GM13976 (cell line): ENCODE data around the gene CREBZF.
"Not testable (repeated sequence)": the region's sequence is repeated elsewhere in the genome, so short reads cannot be mapped to it uniquely, and the experiment has no call there.

Experiments
- DNase-seq: peaks from one replicate; pipeline ENCODE4 v3.0.0; 2012; ENCODE audit warnings: low spot score
- in situ Hi-C: fragments of 300-500 bp; cut with MboI; formaldehyde crosslinking; loops from one replicate; pipeline ENCODE4 v1.12.0; 2022; ENCODE audit warnings: low sequenced_read_pairs, mixed read lengths, inconsistent platforms; ENCODE audit not compliant: unreplicated experiment
- TF ChIP-seq, protein P1 (sequence below): IDR thresholded peaks from 2 replicates; pipeline ENCODE4 v1.5.1; 2012; ENCODE audit warnings: borderline replicate concordance, mild to moderate bottlenecking; ENCODE audit not compliant: insufficient read depth; ENCODE audit errors: extremely low read depth, missing control alignments, control extremely low read depth

The CREBZF gene

DNA sequence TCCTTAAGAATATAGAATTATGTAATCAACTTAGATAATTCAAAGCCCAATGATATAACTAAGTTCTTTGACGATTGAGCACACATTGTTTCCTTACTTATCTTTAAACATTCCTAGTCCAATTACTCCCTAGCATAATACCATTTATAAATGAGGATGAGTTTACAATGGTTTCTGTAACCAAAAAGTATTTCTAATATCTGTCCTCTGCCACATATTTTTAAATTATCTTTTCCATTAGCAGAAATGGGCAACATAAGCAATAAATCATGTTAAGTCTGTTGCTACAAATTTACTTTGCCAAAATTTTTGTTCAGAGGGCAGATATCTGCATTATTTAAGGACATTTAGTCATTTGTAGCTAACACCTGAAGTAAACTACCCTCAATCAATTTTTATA, 6.7 kb downstream of the CREBZF start:
- DNase-seq: no peak
- in situ Hi-C loops: no loop called here
- TF ChIP-seq, protein P1, sequence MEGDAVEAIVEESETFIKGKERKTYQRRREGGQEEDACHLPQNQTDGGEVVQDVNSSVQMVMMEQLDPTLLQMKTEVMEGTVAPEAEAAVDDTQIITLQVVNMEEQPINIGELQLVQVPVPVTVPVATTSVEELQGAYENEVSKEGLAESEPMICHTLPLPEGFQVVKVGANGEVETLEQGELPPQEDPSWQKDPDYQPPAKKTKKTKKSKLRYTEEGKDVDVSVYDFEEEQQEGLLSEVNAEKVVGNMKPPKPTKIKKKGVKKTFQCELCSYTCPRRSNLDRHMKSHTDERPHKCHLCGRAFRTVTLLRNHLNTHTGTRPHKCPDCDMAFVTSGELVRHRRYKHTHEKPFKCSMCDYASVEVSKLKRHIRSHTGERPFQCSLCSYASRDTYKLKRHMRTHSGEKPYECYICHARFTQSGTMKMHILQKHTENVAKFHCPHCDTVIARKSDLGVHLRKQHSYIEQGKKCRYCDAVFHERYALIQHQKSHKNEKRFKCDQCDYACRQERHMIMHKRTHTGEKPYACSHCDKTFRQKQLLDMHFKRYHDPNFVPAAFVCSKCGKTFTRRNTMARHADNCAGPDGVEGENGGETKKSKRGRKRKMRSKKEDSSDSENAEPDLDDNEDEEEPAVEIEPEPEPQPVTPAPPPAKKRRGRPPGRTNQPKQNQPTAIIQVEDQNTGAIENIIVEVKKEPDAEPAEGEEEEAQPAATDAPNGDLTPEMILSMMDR: no peak

GRCh38 chr11:85656777-85657176, 8.2 kb downstream of the CREBZF start:
- no peak for DNase-seq
- TF ChIP-seq, protein P1: no peak
- in situ Hi-C loops: no loop called here

GRCh38 chr11:85654343-85654742, 10.6 kb downstream of the CREBZF start:
- DNase-seq, in situ Hi-C loops: not testable (repeated sequence)

GRCh38 chr11:85652786-85653447, 12.0 kb downstream of the CREBZF start:
- in situ Hi-C loops: no loop called here
- TF ChIP-seq, protein P1: no peak
- DNase-seq: no peak

DNA sequence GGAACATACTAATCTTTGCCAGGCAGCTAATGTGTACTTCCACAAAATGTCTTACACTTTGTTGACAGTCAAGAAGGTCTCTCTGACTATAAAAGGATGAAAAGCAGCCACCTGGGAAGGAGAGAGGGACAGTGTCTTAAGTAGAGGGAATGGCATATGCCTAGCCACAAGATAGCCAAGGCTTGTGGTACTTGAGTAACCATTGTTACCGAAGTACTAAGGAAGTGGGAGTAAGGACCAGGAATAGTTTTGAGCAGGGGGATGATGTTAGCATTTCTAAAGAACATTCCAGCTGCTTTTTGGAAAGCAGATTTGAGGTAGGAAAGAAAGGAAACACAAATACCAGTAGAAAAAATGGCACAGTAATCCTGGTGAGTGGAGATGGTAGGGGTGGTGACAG, 13.8 kb downstream of the CREBZF start:
- in situ Hi-C loops: no loop called here
- TF ChIP-seq, protein P1: no peak
- DNase-seq: no peak

GRCh38 chr11:85647604-85648299, 17.2 kb downstream of the CREBZF start, which contains the start of gene TMEM126A:
Gene TMEM126A, plus strand, starts transcription at chr11:85647967. Its CDS starts 2,289 bp downstream, at chr11:85650256.
- DNase-seq: peak; percentile 88
- TF ChIP-seq, protein P1: no peak
- in situ Hi-C loops: no loop called here

- in situ Hi-C loops: no loop called here
- TF ChIP-seq, protein P1: no peak
- no peak for DNase-seq
Measured at GRCh38 chr11:85647078-85647477, 17.9 kb downstream of the CREBZF start.
